Left ventricle myocardium inferior (tissue), 1 donor: ENCODE measurements around the gene PRR5. TPM values are rescaled to one million over a fixed set of nuclear protein-coding genes. Genes with fewer than 3 reads are reported as not detected.
"Not testable (repeated sequence)": the region's sequence is repeated elsewhere in the genome, so short reads cannot be mapped to it uniquely, and the experiment has no call there.

Experiments used
- DNase-seq: peaks from one replicate; pipeline ENCODE4 v3.0.0-alpha.2; 2020
- H3K27ac ChIP-seq: fragments of 200-600 bp; replicated peaks from 2 replicates; pipeline ENCODE4 v1.8.0; 2021
- H3K27me3 ChIP-seq: fragments of 200-600 bp; 2 replicates; pipeline ENCODE4 v1.8.0; 2021; ENCODE audit warnings: low read depth
- H3K36me3 ChIP-seq: fragments of 200-600 bp; 2 replicates; pipeline ENCODE4 v1.8.0; 2021
- H3K4me1 ChIP-seq: fragments of 200-600 bp; 2 replicates; pipeline ENCODE4 v1.8.0; 2021
- H3K4me3 ChIP-seq: fragments of 200-600 bp; 2 replicates; pipeline ENCODE4 v1.8.0; 2021; ENCODE audit warnings: mild to moderate bottlenecking, moderate library complexity
- H3K9me3 ChIP-seq: fragments of 200-600 bp; replicated peaks from 2 replicates; pipeline ENCODE4 v1.8.0; 2021
- CTCF ChIP-seq: fragments of 200-600 bp; IDR thresholded peaks from 2 replicates; pipeline ENCODE4 v1.8.0; 2021; ENCODE audit warnings: antibody characterized with exemption, mild to moderate bottlenecking, borderline replicate concordance
- intact Hi-C: fragments of 100-400 bp; cut with micrococcal nuclease; formaldehyde crosslinking; loops from one replicate; pipeline ENCODE4 v1.11.0; 2022
- long read RNA-seq: library from polyadenylated mRNA; unstranded; transcript quantifications from one replicate; pipeline ENCODE4 v2.0.0, GENCODE V29; 2021
- total RNA-seq: library from RNA; stranded (reverse); fragmentation: NEBNext Ultra II Directional; extraction: Animal tissue kit (Norgen Biotek cat#: 25700); gene quantifications from one replicate; pipeline ENCODE4 v1.2.1, GENCODE V29; 2021
- donor health status: DM: no; HTN: yes; CAD: no; lungs with severe emphysema.

PRR5 gene
- 2.9 TPM for total RNA-seq
- long read RNA-seq, partial matches to known transcripts, result 0 of 11 reads
- long read RNA-seq, other reads (novel, unspliced or antisense), result 4 of 11 reads

- DNase-seq, result peak; percentile 74
- Histone ChIP-seq H3K4me3 (peak within 1 kb of the TSS; percentile 75), H3K4me1 (peaks cover 11% of the 10 kb centered on the region), H3K27me3 (peaks cover 65% of the 10 kb centered on the region), H3K9me3 (no peaks in the 10 kb centered on the region), H3K36me3 (no peaks in the 10 kb centered on the region), H3K27ac (no peak within 1 kb of the TSS)
- TF ChIP-seq CTCF, result no peak
- intact Hi-C loops, result no loop called here
These were observed at the start of gene PRR5 for GRCh38 chr22:44701824-44702478. Gene PRR5, plus strand, starts transcription at chr22:44702204. Its CDS starts 271 bp downstream, at chr22:44702475.

- H3K27me3 ChIP-seq, result peaks cover 41% of the 10 kb centered on the region
- H3K9me3 ChIP-seq, DNase-seq, H3K4me1 ChIP-seq, H3K4me3 ChIP-seq, H3K36me3 ChIP-seq, H3K27ac ChIP-seq, intact Hi-C loops: not testable (repeated sequence)
These were observed 49.1 kb upstream of the PRR5 start for GRCh38 chr22:44652866-44653265.

GRCh38 chr22:44658311-44658953 is 43.6 kb upstream of the PRR5 start:
- DNase-seq, result peak; percentile 44

GRCh38 chr22:44659140-44659539 is 42.9 kb upstream of the PRR5 start:
- intact Hi-C loops, result no loop called here
- no peak for DNase-seq
- no peaks in the 10 kb centered on the region for H3K9me3 ChIP-seq

More at GRCh38 chr22:44658311-44658953, 43.6 kb upstream of the PRR5 start:
- no peaks in the 10 kb centered on the region for H3K36me3 ChIP-seq
- H3K27me3 ChIP-seq, result peaks cover 21% of the 10 kb centered on the region
- H3K9me3 ChIP-seq, result no peaks in the 10 kb centered on the region
- no peak overlapping the region for H3K4me3 ChIP-seq
- no peak for TF ChIP-seq CTCF
- H3K27ac ChIP-seq, result peak overlapping the region; percentile 51
- H3K4me1 ChIP-seq, result peaks cover 17% of the 10 kb centered on the region
- intact Hi-C loops, result no loop called here

GRCh38 chr22:44660051-44660830 is 41.8 kb upstream of the PRR5 start:
- Histone ChIP-seq H3K27ac (no peak overlapping the region), H3K36me3 (no peaks in the 10 kb centered on the region), H3K27me3 (peaks cover 21% of the 10 kb centered on the region), H3K9me3 (no peaks in the 10 kb centered on the region), H3K4me3 (no peak overlapping the region), H3K4me1 (peaks cover 31% of the 10 kb centered on the region)
- DNase-seq, result no peak
- no peak for TF ChIP-seq CTCF
- intact Hi-C loops, result no loop called here

More at GRCh38 chr22:44659140-44659539, 42.9 kb upstream of the PRR5 start:
- H3K27me3 ChIP-seq, result peaks cover 21% of the 10 kb centered on the region
- peaks cover 20% of the 10 kb centered on the region for H3K4me1 ChIP-seq
- H3K4me3 ChIP-seq, result no peak overlapping the region
- peak overlapping the region; percentile 51 for H3K27ac ChIP-seq
- H3K36me3 ChIP-seq, result no peaks in the 10 kb centered on the region
- no peak for TF ChIP-seq CTCF
